HG02981 (cell line): ENCODE data around the gene PFKP.
A peak's percentile ranks its signal among the peaks of the same experiment; 100 is the strongest.

ENCODE experiments used
- ATAC-seq: cut with Tn5 transposase; IDR thresholded peaks from one replicate; pipeline ENCODE4 v1.9.1; 2021; ENCODE audit warnings: mild to moderate bottlenecking, moderate library complexity; ENCODE audit not compliant: unreplicated experiment

The PFKP gene

DNA sequence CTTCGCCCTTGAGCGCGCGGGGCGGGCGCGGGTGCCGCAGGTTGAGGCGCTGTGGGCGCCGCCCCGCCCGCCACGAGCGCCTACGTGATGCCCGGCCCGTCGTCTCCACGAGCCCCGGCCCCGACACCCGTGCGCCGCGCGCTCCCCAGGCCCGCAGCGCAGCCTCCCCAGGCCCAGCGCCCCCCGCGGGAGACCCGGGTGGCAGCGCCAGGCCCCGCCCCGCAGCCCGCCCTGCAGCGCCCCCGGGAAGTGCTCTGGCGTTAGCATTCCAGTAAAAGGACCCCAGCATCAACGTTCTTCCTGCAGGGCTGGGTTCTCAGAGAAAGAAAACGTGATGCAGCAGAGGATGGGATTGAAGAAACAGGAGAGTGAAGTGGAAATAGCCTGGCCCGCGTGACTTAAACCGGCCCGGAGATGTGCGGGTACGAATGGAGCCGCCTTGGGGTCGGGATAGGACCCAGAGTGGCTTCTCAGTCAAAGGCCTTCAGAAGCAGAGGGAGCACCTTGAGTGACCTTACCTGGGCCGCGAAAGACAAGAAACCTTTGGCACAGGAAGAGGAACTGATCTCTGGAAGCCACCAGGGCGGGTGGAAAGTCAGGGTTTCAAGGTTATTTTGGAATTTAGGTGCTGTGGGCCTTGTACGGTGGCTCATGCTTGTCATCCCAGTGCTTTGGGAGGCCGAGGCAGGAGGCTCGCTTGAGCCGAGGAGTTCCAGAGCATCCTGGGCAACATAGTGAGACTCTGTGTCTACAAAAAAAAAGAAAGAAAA lies 1.8 kb downstream of the PFKP start:
- peak; percentile 26 for ATAC-seq

GRCh38 chr10:3069876-3070275 lies 2.5 kb downstream of the PFKP start:
- ATAC-seq: no peak

DNA sequence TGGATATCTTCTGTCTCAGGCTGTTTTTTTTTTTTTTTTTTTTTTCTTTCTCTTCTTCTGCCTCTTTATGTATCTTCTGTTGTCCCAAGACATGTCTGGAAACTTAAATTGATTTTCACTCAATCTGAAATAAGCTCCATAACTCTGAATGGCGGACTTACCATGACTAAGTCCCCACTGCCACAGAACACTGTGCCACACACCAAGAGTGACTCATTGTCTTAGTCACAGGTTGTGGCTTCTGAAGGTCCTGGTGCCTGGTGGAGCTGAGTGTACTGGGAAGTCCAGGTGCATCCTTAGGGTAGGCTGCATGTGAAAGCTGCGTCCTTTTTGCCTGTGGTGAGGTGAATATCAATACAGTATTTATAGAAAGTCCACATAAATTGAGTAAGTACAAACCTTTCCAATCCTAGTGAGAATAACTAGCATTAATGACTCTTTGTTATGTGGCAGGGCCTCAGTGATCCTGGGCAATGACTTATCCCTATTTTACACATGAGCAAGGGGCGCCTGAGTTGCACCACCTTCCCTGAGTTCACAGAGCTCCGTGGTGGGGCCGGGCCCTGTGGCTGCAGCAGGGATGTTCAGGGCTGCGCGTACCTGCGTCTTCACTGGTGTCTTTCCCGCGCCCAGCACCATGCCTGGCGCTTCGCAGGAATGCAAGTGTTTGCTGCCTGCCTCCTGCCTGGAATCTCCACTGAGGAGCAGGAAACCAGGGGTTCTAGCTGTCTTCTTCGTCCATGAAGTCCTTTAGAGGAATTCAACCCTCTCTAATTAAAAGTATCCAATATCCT lies 4.3 kb downstream of the PFKP start:
- no peak for ATAC-seq

GRCh38 chr10:3072641-3073360 lies 5.5 kb downstream of the PFKP start:
- ATAC-seq: no peak

DNA sequence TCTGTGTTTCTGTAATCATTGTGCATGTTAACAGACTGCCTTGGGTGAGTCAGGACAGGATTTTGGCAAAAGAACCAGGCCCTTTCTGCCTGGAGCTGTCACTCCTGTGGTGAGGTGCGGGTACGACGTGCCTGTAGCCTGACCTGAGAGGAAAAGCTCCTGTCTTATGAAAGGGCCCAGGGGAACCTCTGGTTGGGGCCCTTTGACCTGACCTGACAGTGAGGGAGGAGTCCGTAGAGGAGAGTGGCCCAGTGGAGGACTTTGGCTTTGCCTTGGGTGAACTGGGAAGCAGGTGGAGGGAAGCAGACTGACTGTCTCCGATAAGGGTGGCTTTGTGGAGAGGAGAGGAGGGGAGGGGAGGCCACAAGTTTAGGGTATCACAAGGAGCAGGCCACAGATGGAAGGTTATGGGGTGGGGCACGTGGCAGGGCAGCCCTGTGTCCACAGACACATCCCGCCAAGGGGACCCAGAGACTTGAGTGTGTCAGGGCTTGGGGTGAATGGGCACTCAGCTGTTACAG lies 6.9 kb downstream of the PFKP start:
- ATAC-seq: no peak

GRCh38 chr10:3074985-3075600 lies 7.7 kb downstream of the PFKP start:
- ATAC-seq: no peak

DNA sequence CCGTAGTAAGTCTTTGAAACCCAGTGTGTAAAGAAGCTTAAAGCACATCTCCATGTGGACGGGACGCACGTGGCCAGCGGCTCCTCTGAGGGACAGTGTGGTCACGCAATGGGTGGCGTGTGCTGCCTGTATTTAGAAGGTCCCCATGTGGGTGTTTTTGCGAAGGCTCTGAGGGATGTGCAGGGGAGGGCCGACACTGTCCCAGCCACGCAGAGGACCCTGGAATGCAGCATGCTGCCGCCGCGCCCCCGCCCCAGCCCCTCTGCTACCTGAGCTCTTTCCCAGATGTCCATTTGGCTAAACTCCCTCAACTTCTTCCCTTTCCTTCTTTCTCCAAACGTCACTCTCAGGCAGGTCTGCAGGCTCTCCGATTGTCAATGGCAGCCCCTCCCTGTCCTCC lies 8.8 kb downstream of the PFKP start:
- no peak for ATAC-seq

DNA sequence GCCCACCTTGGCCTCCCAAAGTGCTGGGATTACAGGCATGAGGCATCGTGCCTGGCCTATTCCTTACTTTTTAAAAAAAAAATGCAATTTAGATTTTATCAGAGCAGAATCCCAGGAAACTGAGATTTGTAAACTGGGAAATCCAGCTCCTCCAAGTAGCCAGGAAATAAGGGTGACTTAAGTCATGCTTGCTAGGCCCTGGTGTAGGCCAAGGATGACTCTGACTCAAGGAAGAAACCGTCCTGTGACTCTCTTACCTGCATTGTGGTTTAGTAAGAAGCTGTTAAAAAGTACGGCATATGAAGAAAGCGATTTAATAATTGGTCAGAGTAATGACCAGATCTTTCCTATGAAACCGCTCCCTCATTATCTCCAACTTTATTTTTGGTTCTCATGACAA lies 10.2 kb downstream of the PFKP start:
- no peak for ATAC-seq

DNA sequence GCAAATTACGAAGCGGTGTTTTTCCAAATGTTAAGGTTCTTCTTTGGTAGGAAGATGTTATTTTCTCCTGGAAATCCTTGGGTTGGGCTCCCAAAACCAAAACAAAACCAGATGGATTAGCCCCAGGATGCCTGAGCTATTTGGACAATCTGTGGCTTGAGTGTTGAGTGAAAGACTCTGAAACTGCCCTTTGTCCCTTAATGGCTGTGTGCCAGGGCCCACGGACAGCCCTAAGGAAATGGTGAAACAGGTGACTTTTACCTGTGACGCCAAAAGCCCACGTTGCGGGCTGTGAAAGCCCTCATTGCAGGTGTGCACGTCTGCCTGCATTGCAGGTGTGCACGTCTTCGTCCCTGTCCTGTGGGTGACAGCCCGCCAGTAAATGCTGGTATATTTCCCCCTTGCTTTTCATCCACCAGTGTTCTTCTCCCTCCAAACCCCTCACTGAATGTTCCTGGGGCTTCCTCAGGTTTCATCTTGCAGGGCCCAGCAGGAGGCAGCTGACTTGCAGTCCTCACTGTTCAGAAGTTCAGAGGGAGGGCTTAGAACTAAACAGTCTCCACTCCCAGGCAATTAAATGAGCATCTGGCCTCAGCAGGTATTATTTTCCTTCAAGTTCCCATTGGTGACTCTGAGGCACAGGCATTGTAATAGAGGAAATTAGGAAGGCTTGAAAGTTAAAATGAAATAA lies 10.7 kb downstream of the PFKP start:
- ATAC-seq: no peak

- ATAC-seq: no peak
These were observed 14.1 kb downstream of the PFKP start for GRCh38 chr10:3081383-3081981.

- no peak for ATAC-seq
These were observed 14.9 kb downstream of the PFKP start for GRCh38 chr10:3082290-3082689.

DNA sequence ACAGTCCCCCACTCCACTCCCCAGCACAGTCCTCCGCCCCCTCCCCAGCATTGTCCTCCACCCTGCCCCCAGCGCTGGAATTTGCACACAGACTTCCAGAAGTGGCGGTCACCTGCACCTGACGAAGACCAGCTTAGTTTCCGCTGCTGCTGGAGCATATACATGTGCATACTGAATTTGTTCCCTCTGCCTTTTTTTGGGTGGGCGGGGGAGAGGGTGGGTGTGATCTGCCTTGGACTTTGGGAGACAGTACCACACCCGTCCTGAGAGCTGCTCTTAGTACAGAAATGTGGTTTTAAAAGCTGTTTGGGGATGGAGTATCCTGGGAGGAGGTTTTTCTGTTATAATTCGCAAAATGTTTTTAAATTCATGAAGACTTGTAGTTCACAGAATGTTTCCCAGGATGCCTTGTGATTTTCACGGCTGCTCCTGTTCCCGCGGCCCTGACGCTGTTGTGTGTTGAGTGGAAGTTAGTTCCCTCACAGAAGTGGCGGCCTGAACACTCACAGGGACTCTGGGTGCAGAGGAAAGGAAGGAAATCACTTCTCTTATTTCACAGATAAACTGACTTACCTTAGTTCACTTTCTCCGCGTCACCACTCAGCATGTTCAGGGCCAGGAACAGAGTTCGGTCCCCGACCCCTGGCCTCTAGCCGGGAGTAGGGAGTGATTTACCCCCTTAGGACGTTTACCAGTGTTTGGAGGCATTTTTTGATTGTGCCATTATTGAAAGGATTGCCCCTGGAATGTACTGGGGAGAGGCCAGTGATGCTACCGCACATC lies 18.6 kb downstream of the PFKP start:
- no peak for ATAC-seq

GRCh38 chr10:3090388-3090787 lies 23.0 kb downstream of the PFKP start:
- ATAC-seq: no peak

DNA sequence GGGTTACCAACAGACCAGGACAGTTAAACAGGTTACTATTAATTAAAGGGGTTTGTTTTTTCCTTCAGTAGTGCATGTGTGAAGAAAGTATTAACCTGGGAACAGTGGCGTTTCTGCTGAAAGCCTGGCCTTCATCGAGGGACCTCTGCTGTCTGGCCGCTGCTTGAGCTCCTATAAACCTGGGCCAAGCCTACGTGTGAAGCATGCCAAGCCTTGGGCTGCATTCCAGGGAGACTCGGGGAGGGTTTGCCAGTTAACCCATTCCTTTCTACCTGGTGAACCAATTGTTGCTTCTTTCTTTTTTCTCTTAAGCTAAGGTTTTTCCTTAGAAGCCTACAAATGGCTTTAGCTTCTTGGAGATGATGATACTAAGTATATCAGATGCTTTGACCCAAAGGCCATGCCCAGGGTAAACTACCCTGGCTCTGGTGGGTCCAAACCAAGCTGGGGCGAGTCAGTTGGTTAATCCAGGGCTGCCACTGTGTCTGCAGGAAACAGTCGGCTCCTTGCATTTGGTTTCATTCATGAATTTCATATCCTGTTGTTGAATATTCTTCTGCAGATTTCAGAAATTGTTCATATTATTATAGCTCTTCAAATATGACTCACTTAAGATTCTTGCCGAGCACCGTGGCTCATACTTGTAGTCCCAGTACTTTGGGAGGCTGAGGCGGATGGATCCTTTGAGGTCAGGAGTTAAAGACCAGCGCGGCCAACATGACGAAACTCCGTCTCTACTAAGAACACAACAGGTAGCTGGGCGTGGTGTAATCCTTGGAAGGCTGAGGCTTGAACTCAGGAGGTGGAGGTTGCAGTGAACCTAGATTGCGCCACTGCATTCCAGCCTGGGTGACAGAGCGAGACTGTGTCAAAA lies 23.8 kb downstream of the PFKP start:
- no peak for ATAC-seq

DNA sequence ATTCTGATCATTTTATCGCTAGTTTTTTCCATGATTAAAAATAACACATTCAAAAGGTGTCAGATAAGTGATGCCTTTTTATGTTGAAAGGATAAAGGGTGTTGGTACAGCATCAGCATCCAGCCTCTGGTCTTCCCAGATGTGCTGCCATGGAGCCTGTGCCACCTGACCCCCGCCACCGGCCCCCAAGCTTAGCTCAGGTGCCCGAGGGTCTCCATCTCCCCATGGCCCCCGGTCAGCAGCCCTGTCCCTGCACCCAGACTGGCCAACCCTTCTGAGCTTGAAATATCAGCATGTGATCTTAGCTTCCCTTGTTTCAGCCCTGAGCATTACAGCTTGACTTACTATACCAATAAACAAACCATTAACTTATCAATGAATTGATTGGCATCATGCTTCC lies 24.6 kb downstream of the PFKP start:
- ATAC-seq: no peak

DNA sequence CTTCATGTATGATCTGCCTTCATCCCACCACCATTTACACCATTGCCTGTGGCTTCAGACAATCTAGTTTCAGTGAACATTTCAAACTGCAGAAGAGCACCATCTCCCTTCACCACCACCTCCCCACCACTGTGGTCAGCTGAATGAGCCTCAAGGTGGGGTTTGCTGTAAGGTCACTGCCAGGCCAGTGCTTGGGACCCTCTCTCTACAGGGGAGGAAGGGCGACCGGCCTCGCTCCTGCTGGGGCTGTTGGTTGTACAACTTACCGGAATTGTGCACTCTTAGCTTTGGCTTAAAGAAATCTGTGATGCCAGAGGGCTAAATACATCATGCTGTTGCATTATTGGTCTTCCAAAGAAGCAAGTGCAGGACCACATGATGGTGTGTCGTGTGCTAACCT lies 26.6 kb downstream of the PFKP start:
- no peak for ATAC-seq

- ATAC-seq: no peak
These were observed 27.3 kb downstream of the PFKP start for GRCh38 chr10:3094609-3095036.
